Stimulated activated CD4-positive, alpha-beta T cell treated with anti-CD3 and anti-CD28 coated beads, TNF-alpha, amount 100 ng/mL, for 24 hours (primary cell): Measurements from ENCODE around the gene MYBL2.
"Not testable (repeated sequence)": the region's sequence is repeated elsewhere in the genome, so short reads cannot be mapped to it uniquely, and the experiment has no call there.

Source experiments
- DNase-seq, 3 experiments: peaks; one replicate each; pipeline ENCODE4 v3.0.0-alpha.2; 2020; ENCODE audit warnings: low read depth in 3 of 3

MYBL2 gene

GRCh38 chr20:43751167-43752050 lies 84.5 kb downstream of the MYBL2 start:
- peak; percentile 33 to 59 (median 47) for DNase-seq

- no peak for DNase-seq
These were observed 85.1 kb downstream of the MYBL2 start for GRCh38 chr20:43752051-43752360.

- DNase-seq = peak in 1 of 3 experiments; percentile 39
These were observed 85.8 kb downstream of the MYBL2 start for GRCh38 chr20:43752561-43753301.

- DNase-seq = no peak
These were observed 88.5 kb downstream of the MYBL2 start for GRCh38 chr20:43755390-43755789.

- DNase-seq = no peak
These were observed 88.9 kb downstream of the MYBL2 start for GRCh38 chr20:43755851-43756250.

GRCh38 chr20:43757888-43758287 lies 91.0 kb downstream of the MYBL2 start:
- not testable (repeated sequence) for DNase-seq

- DNase-seq = no peak
These were observed 94.7 kb downstream of the MYBL2 start for GRCh38 chr20:43761386-43762340.

GRCh38 chr20:43762911-43763310 lies 96.0 kb downstream of the MYBL2 start:
- no peak for DNase-seq

- DNase-seq = no peak
These were observed 99.0 kb downstream of the MYBL2 start for GRCh38 chr20:43765916-43766315.
